Measurements from ENCODE around the gene UCN3.

GRCh38 chr10:5338010-5338409, 26.8 kb upstream of the UCN3 start:
- TF ChIP-seq ELF4 (IDR thresholded peaks at IDR 0.05) (no peak), FOXM1 (IDR thresholded peaks at IDR 0.05; ENCODE audit: borderline replicate concordance) (no peak), ZNF384 (IDR thresholded peaks at IDR 0.05) (no peak)

All from HEK293T (cell line).